HL-60 (cell line): Measurements from ENCODE around the gene DDX55.

Experiments
- DNase-seq, 2 experiments: peaks; one replicate each; pipeline ENCODE4 v3.0.0-alpha.2; 2010 to 2020; ENCODE audit warnings: low read depth in 1 of 2, low spot score in 1 of 2
- H3K27ac ChIP-seq: fragments of 250-450 bp; sonication (Bioruptor Pico); replicated peaks from 2 replicates; pipeline ENCODE4 v1.5.1; 2020; ENCODE audit warnings: mild to moderate bottlenecking, moderate library complexity
- H3K27me3 ChIP-seq: fragments of 250-450 bp; sonication (Bioruptor Pico); 2 replicates; pipeline ENCODE4 v1.5.1; 2021; ENCODE audit warnings: mild to moderate bottlenecking, moderate library complexity; ENCODE audit not compliant: insufficient read depth, poor library complexity, severe bottlenecking
- H3K4me3 ChIP-seq: replicated peaks from 2 replicates; pipeline ENCODE4 v1.5.1; 2011; ENCODE audit warnings: mild to moderate bottlenecking, control low read depth, low read length; ENCODE audit not compliant: insufficient read depth
- CTCF ChIP-seq: IDR thresholded peaks from one replicate; pipeline ENCODE4 v1.5.1; 2011; ENCODE audit warnings: low read length, control low read depth, inconsistent platforms; ENCODE audit not compliant: insufficient read depth
- GABPA ChIP-seq: IDR thresholded peaks from 2 replicates; pipeline ENCODE4 v1.6.1; 2012; ENCODE audit warnings: low read depth
- POLR2AphosphoS5 ChIP-seq: IDR thresholded peaks from 2 replicates; pipeline ENCODE4 v1.6.1; 2012; ENCODE audit warnings: low read depth
- REST ChIP-seq: IDR thresholded peaks from 2 replicates; pipeline ENCODE4 v1.6.1; 2012; ENCODE audit warnings: low read depth; ENCODE audit not compliant: insufficient replicate concordance
- SPI1 ChIP-seq: IDR thresholded peaks from 2 replicates; pipeline ENCODE4 v1.6.1; 2012; ENCODE audit warnings: low read depth, mild to moderate bottlenecking, borderline replicate concordance

Gene DDX55

GRCh38 chr12:123571343-123571813 is 30.5 kb upstream of the DDX55 start:
- Histone ChIP-seq H3K27ac (no peak overlapping the region), H3K27me3 (no peaks in the 10 kb centered on the region), H3K4me3 (no peak overlapping the region)
- TF ChIP-seq CTCF (no peak), GABPA (no peak), REST (no peak), SPI1 (no peak), POLR2AphosphoS5 (no peak)
- DNase-seq, result no peak

GRCh38 chr12:123572391-123572790 is 29.5 kb upstream of the DDX55 start:
- no peak for DNase-seq
- Histone ChIP-seq H3K27ac (no peak overlapping the region), H3K27me3 (no peaks in the 10 kb centered on the region), H3K4me3 (no peak overlapping the region)
- TF ChIP-seq SPI1, result no peak
- TF ChIP-seq GABPA, result no peak
- no peak for TF ChIP-seq POLR2AphosphoS5
- TF ChIP-seq CTCF, result no peak
- no peak for TF ChIP-seq REST

GRCh38 chr12:123573870-123574269 is 28.0 kb upstream of the DDX55 start:
- H3K27me3 ChIP-seq, result no peaks in the 10 kb centered on the region

More at GRCh38 chr12:123573870-123574269, 28.0 kb upstream of the DDX55 start:
- Histone ChIP-seq H3K4me3 (no peak overlapping the region), H3K27ac (no peak overlapping the region)
- no peak for DNase-seq
- TF ChIP-seq POLR2AphosphoS5, result no peak
- no peak for TF ChIP-seq GABPA
- no peak for TF ChIP-seq REST
- no peak for TF ChIP-seq CTCF
- no peak for TF ChIP-seq SPI1
